NCI-H1694 (cell line): ENCODE results near the gene CSF3R.

ENCODE experiments used
- DNase-seq: peaks from one replicate; lab custom pipeline; 2025; lab: John Stamatoyannopoulos, UW

Gene CSF3R

GRCh38 chr1:36457691-36458090 is 25.0 kb downstream of the CSF3R start:
- DNase-seq, result no peak

- no peak for DNase-seq
These were observed 26.3 kb downstream of the CSF3R start for GRCh38 chr1:36456391-36456928.

- DNase-seq, result no peak
These were observed 27.3 kb downstream of the CSF3R start for GRCh38 chr1:36455386-36455785.

GRCh38 chr1:36453600-36454388 is 28.9 kb downstream of the CSF3R start:
- no peak for DNase-seq

- no peak for DNase-seq
These were observed 29.7 kb downstream of the CSF3R start for GRCh38 chr1:36453051-36453450.

- no peak for DNase-seq
These were observed 31.8 kb downstream of the CSF3R start for GRCh38 chr1:36450919-36451305.

- peak; percentile 53 for DNase-seq
These were observed 32.3 kb downstream of the CSF3R start, which contains the start of gene OSCP1 for GRCh38 chr1:36450270-36450918. TSS of gene OSCP1 (minus strand) at chr1:36450451. CDS start at chr1:36450369, 82 bp downstream.

GRCh38 chr1:36448530-36449056 is 34.1 kb downstream of the CSF3R start:
- DNase-seq, result peak; percentile 94

GRCh38 chr1:36447450-36447849 is 35.3 kb downstream of the CSF3R start:
- DNase-seq, result no peak

GRCh38 chr1:36446746-36447145 is 36.0 kb downstream of the CSF3R start:
- DNase-seq, result no peak

- peak; percentile 58 for DNase-seq
These were observed 36.4 kb downstream of the CSF3R start for GRCh38 chr1:36446271-36446670.

- no peak for DNase-seq
These were observed 39.4 kb downstream of the CSF3R start for GRCh38 chr1:36443297-36443696.

- DNase-seq, result no peak
These were observed 40.4 kb downstream of the CSF3R start for GRCh38 chr1:36442337-36442736.

GRCh38 chr1:36440646-36441045 is 42.1 kb downstream of the CSF3R start:
- DNase-seq, result no peak

- no peak for DNase-seq
These were observed 42.7 kb downstream of the CSF3R start for GRCh38 chr1:36440044-36440443.

- no peak for DNase-seq
These were observed 44.0 kb downstream of the CSF3R start for GRCh38 chr1:36438715-36439114.

GRCh38 chr1:36436821-36437220 is 45.9 kb downstream of the CSF3R start:
- DNase-seq, result no peak

- DNase-seq, result no peak
These were observed 49.6 kb downstream of the CSF3R start for GRCh38 chr1:36433102-36433501.

GRCh38 chr1:36432616-36433015 is 50.1 kb downstream of the CSF3R start:
- no peak for DNase-seq

GRCh38 chr1:36425791-36426190 is 56.9 kb downstream of the CSF3R start:
- DNase-seq, result no peak

GRCh38 chr1:36421649-36422048 is 61.1 kb downstream of the CSF3R start:
- no peak for DNase-seq

GRCh38 chr1:36420836-36421317 is 61.8 kb downstream of the CSF3R start:
- DNase-seq, result peak; percentile 76

GRCh38 chr1:36420409-36420808 is 62.3 kb downstream of the CSF3R start:
- DNase-seq, result no peak
